Measurements from ENCODE around the gene ZC3H12D. TPM values are rescaled to one million over a fixed set of nuclear protein-coding genes. Genes with fewer than 3 reads are reported as not detected.
A peak's percentile ranks its signal among the peaks of the same experiment; 100 is the strongest.

The ZC3H12D gene
- total RNA-seq, 2 experiments from 2014 or later: 6.0 to 6.1 TPM

DNA sequence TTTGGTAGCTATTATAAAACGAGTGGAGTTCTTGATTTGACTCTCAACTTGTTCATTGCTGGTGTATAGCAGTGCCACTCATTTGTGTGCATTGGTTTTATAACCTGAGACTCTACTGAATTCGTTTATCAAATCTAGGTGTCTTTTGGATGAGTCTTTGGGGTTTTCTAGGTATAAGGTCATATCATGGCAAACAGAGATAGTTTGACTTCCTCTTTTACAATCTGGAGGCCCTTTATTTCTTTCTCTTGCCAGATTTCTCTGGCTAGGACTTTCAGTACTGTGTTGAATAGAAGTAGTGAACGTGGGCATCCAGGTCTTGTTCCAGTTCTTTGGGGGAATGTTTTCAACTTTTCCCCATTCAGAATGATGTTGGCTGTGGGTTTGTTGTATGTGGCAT lies 46.0 kb downstream of the ZC3H12D start:
- CTCF ChIA-PET: interaction anchor here (1.1 kb wide), 2 partner anchors 78 to 410 kb away, joined by 3 read pairs; no protein-coding TSS in a partner anchor

GRCh38 chr6:149437212-149437611 lies 47.6 kb downstream of the ZC3H12D start:
- ChIA-PET POLR2A (interaction anchor here (0.6 kb wide), 1 partner anchor 47 kb away, joined by 3 read pairs; no protein-coding TSS in a partner anchor), CTCF (interaction anchor here (1.1 to 1.6 kb wide), 3 partner anchors 80 to 409 kb away, joined by 3 to 6 read pairs (median 3); no protein-coding TSS in a partner anchor)
- Mint-ChIP-seq H3K9me3 (ENCODE audit: insufficient read depth) (no peaks in the 10 kb centered on the region), H3K36me3 (ENCODE audit: low read depth) (no peaks in the 10 kb centered on the region), H3K27ac (no peak overlapping the region), H3K4me3 (no peak overlapping the region), H3K27me3 (ENCODE audit: low read depth) (no peaks in the 10 kb centered on the region), H3K4me1 (ENCODE audit: low read depth) (peaks cover 18% of the 10 kb centered on the region)
- ATAC-seq (no peak), DNase-seq (no peak)

More for the DNA sequence above, 46.0 kb downstream of the ZC3H12D start:
- ATAC-seq (no peak), DNase-seq (no peak)
- POLR2A ChIA-PET: no interaction called here
- Mint-ChIP-seq H3K4me3 (no peak overlapping the region), H3K27ac (no peak overlapping the region), H3K36me3 (ENCODE audit: low read depth) (no peaks in the 10 kb centered on the region), H3K9me3 (ENCODE audit: insufficient read depth) (no peaks in the 10 kb centered on the region), H3K4me1 (ENCODE audit: low read depth) (peaks cover 17% of the 10 kb centered on the region), H3K27me3 (ENCODE audit: low read depth) (no peaks in the 10 kb centered on the region)

GRCh38 chr6:149436647-149437046 lies 48.2 kb downstream of the ZC3H12D start:
- H3K4me3 Mint-ChIP-seq: no peak overlapping the region
- CTCF ChIA-PET: interaction anchor here (1.1 to 1.6 kb wide), 3 partner anchors 80 to 408 kb away, joined by 3 to 6 read pairs (median 3); no protein-coding TSS in a partner anchor
- POLR2A ChIA-PET: interaction anchor here (0.6 kb wide), 1 partner anchor 48 kb away, joined by 3 read pairs; no protein-coding TSS in a partner anchor

DNA sequence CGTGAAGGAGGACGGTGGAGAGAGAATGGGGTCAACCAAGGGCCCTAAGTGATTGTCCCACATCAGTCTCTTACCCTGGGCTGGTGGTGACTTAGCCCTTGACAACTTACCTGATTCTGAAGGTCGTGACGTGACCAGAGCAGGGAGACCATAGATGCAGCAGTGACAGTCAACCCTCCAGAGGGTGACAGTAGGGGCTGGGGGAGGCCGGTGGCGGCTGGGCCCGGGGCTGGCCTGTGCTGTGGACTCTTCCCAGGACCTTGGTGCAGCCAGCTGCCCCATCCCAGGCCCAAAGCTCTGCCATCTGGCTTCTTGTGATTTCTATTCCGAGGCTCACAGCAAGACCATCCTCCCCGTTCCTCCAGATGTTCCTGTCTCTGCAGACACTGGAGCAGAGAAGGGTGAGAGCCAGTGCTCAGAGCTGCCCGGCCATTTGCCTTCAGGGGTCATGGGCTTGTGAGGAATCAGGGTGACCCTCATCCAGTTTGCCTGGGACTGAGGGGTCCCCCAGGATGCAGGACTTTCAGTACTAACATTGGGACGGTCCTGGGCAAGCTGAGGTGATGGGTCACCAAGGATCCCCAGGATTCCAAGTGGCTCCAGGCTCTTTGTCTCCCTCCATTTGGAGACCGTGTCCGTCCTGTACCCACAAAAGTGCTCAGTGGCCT lies 48.8 kb downstream of the ZC3H12D start:
- POLR2A ChIA-PET: no interaction called here
- ATAC-seq (no peak), DNase-seq (no peak)
- CTCF ChIA-PET: interaction anchor here (1.1 to 8.6 kb wide), 4 partner anchors 81 to 408 kb away, joined by 3 to 239 read pairs (median 4); no protein-coding TSS in a partner anchor
- H3K9me3 Mint-ChIP-seq (ENCODE audit: insufficient read depth): no peaks in the 10 kb centered on the region
- H3K27me3 Mint-ChIP-seq (ENCODE audit: low read depth): no peaks in the 10 kb centered on the region
- no peak overlapping the region for H3K4me3 Mint-ChIP-seq
- no peak overlapping the region for H3K27ac Mint-ChIP-seq
- peaks cover 23% of the 10 kb centered on the region for H3K4me1 Mint-ChIP-seq (ENCODE audit: low read depth)
- H3K36me3 Mint-ChIP-seq (ENCODE audit: low read depth): no peaks in the 10 kb centered on the region

More at GRCh38 chr6:149436647-149437046, 48.2 kb downstream of the ZC3H12D start:
- Mint-ChIP-seq H3K4me1 (ENCODE audit: low read depth) (peaks cover 23% of the 10 kb centered on the region), H3K36me3 (ENCODE audit: low read depth) (no peaks in the 10 kb centered on the region), H3K9me3 (ENCODE audit: insufficient read depth) (no peaks in the 10 kb centered on the region), H3K27me3 (ENCODE audit: low read depth) (no peaks in the 10 kb centered on the region), H3K27ac (no peak overlapping the region)
- DNase-seq: no peak
- no peak for ATAC-seq

GRCh38 chr6:149433881-149434280 lies 50.9 kb downstream of the ZC3H12D start:
- Mint-ChIP-seq H3K27me3 (ENCODE audit: low read depth) (no peaks in the 10 kb centered on the region), H3K36me3 (ENCODE audit: low read depth) (no peaks in the 10 kb centered on the region), H3K27ac (no peak overlapping the region), H3K4me1 (ENCODE audit: low read depth) (peaks cover 23% of the 10 kb centered on the region), H3K4me3 (no peak overlapping the region), H3K9me3 (ENCODE audit: insufficient read depth) (no peaks in the 10 kb centered on the region)
- no peak for ATAC-seq
- DNase-seq: no peak
- POLR2A ChIA-PET: interaction anchor here (1.5 kb wide), 1 partner anchor 401 kb away, joined by 5 read pairs; no protein-coding TSS in a partner anchor
- CTCF ChIA-PET: interaction anchor here (1.1 to 8.6 kb wide), 9 partner anchors 15 to 405 kb away, joined by 3 to 239 read pairs (median 31); no protein-coding TSS in a partner anchor

DNA sequence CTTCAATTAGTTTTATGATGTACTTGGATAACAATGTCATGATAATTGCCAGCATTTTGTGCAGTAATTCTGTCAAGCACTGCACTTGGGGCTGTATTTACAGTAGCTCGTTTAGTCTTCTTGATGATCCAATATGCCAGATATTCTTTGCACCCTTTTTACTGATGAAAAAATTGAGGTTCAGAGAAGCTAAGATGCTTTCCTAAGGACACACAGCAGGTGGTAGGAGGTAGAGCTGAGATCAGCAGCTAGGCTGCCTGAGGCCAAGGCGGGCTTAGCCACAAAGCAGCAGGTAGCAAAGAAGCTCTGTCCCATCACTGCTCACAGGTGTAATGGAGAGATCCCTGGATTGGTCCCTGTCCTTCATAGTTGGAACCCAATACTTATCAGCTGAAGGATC lies 51.4 kb downstream of the ZC3H12D start:
- POLR2A ChIA-PET: interaction anchor here (1.1 to 1.5 kb wide), 2 partner anchors 351 to 401 kb away, joined by 3 to 5 read pairs; no protein-coding TSS in a partner anchor
- CTCF ChIA-PET: interaction anchor here (0.8 to 8.6 kb wide), 13 partner anchors 14 to 404 kb away, joined by 3 to 239 read pairs (median 23); no protein-coding TSS in a partner anchor
- H3K4me3 Mint-ChIP-seq: no peak overlapping the region

DNA sequence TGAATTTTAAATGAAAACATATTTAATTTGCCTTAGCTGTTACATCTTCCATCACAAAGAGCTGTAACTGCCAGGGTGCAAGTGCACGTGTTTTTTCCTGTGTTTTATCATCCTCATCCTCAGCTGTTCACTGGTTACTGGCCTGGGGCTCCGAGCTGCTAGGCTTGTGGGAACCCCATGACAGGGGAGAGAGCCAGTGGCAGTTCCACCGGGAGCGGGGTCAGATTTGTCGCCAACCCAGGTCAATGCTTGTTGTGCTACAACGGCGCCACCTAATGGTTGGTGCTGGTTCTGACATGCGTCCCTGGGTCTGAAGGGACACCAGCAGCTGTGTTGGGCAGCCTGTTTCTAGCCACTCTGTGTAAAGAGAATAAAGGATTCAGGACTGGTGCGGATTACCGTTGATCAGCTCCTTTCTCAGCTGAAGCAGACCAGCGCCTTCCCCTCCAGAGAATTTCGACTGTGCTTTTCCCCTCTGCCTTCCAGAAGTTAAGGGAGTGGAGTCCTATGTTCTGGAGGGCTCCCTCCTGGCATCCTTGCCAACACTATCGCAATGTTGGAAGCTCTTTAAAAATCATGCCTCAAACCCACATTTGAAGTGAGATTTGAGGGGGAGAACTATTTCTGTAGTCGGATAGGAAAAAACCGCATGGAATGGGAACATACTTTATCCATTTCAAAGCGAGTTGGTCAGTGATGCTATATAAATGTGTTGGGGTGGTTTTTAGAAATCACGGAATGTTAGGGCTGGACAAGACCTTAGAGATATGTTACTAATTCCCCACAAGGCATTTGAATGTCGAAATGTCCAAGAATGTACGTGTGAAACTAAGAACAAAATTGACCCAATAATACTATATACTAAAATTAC lies 52.7 kb downstream of the ZC3H12D start:
- ChIA-PET POLR2A (interaction anchor here (0.6 to 1.1 kb wide), 4 partner anchors 350 to 1695 kb away, joined by 3 to 4 read pairs (median 4); no protein-coding TSS in a partner anchor), CTCF (interaction anchor here (0.6 to 8.6 kb wide), 77 partner anchors 9 to 482 kb away, joined by 3 to 239 read pairs (median 5); partner anchors contain the start of gene ZC3H12D)
- Mint-ChIP-seq H3K4me3 (peak overlapping the region; percentile 61), H3K27me3 (ENCODE audit: low read depth) (no peaks in the 10 kb centered on the region), H3K27ac (peak overlapping the region; percentile 82), H3K9me3 (ENCODE audit: insufficient read depth) (no peaks in the 10 kb centered on the region), H3K36me3 (ENCODE audit: low read depth) (no peaks in the 10 kb centered on the region), H3K4me1 (ENCODE audit: low read depth) (peaks cover 13% of the 10 kb centered on the region)
- peak; percentile 95 for ATAC-seq
- peak; percentile 94 for DNase-seq

More for the DNA sequence above, 51.4 kb downstream of the ZC3H12D start:
- Mint-ChIP-seq H3K9me3 (ENCODE audit: insufficient read depth) (no peaks in the 10 kb centered on the region), H3K36me3 (ENCODE audit: low read depth) (no peaks in the 10 kb centered on the region), H3K4me1 (ENCODE audit: low read depth) (peaks cover 23% of the 10 kb centered on the region), H3K27ac (no peak overlapping the region), H3K27me3 (ENCODE audit: low read depth) (no peaks in the 10 kb centered on the region)
- DNase-seq (no peak), ATAC-seq (no peak)

GRCh38 chr6:149429427-149430360 lies 55.1 kb downstream of the ZC3H12D start:
- Mint-ChIP-seq H3K9me3 (ENCODE audit: insufficient read depth) (no peaks in the 10 kb centered on the region), H3K36me3 (ENCODE audit: low read depth) (no peaks in the 10 kb centered on the region), H3K27ac (peak overlapping the region; percentile 27), H3K27me3 (ENCODE audit: low read depth) (no peaks in the 10 kb centered on the region), H3K4me3 (no peak overlapping the region), H3K4me1 (ENCODE audit: low read depth) (peaks cover 8% of the 10 kb centered on the region)
- CTCF ChIA-PET: interaction anchor here (1.1 to 8.6 kb wide), 4 partner anchors 87 to 401 kb away, joined by 3 to 239 read pairs (median 25); no protein-coding TSS in a partner anchor
- DNase-seq: no peak
- no peak for ATAC-seq
- POLR2A ChIA-PET: no interaction called here

DNA sequence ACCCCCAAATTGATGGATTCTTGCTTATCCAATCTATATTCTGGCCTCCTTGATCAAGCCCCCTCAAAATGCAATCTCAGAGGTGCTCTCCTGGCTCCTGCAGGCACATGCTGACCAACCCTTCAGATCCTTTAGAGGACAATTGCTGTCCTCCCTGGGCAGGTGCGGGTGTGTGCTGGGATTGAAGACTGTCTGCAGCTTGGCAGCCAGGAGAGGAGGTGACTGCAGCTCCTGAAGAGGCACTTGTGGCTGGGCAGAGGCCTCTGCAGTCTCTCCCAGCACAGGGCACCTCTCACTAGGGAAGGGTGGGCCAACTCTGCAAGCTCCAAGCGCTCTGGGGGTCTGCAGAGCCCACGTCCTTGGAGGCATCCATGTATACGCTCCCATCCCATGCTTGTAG lies 56.2 kb downstream of the ZC3H12D start:
- ChIA-PET POLR2A (no interaction called here), CTCF (interaction anchor here (1.1 to 8.6 kb wide), 3 partner anchors 89 to 399 kb away, joined by 3 to 239 read pairs (median 5); no protein-coding TSS in a partner anchor)
- ATAC-seq: no peak
- Mint-ChIP-seq H3K4me3 (no peak overlapping the region), H3K4me1 (ENCODE audit: low read depth) (peaks cover 11% of the 10 kb centered on the region), H3K27me3 (ENCODE audit: low read depth) (no peaks in the 10 kb centered on the region), H3K9me3 (ENCODE audit: insufficient read depth) (no peaks in the 10 kb centered on the region), H3K36me3 (ENCODE audit: low read depth) (no peaks in the 10 kb centered on the region), H3K27ac (peak overlapping the region; percentile 27)
- no peak for DNase-seq

GRCh38 chr6:149425754-149426153 lies 59.1 kb downstream of the ZC3H12D start:
- Mint-ChIP-seq H3K27me3 (ENCODE audit: low read depth) (no peaks in the 10 kb centered on the region), H3K4me1 (ENCODE audit: low read depth) (peaks cover 5% of the 10 kb centered on the region), H3K9me3 (ENCODE audit: insufficient read depth) (no peaks in the 10 kb centered on the region), H3K4me3 (no peak overlapping the region), H3K27ac (no peak overlapping the region), H3K36me3 (ENCODE audit: low read depth) (no peaks in the 10 kb centered on the region)
- ChIA-PET POLR2A (no interaction called here), CTCF (interaction anchor here (0.8 to 1.2 kb wide), 2 partner anchors 91 to 397 kb away, joined by 3 to 4 read pairs; no protein-coding TSS in a partner anchor)
- DNase-seq (no peak), ATAC-seq (no peak)
